Glomerular endothelial cell (primary cell): ENCODE results near the gene SAT2. TPM values are rescaled to one million over a fixed set of nuclear protein-coding genes. Genes with fewer than 3 reads are reported as not detected.
"Not testable (repeated sequence)": the region's sequence is repeated elsewhere in the genome, so short reads cannot be mapped to it uniquely, and the experiment has no call there.

Source experiments
- DNase-seq: peaks from one replicate; pipeline ENCODE4 v3.0.0-alpha.2; 2011; ENCODE audit warnings: low read depth, low spot score; ENCODE audit errors: extremely low read depth
- total RNA-seq: library from RNA; depleted of rRNA; stranded (reverse); fragments of >200 nt; gene quantifications from 2 replicates; pipeline ENCODE4 v1.2.3, GENCODE V29; 2015

The SAT2 gene
- total RNA-seq, 1 donor from 2014 or later, result 42.6 TPM

- no peak for DNase-seq
Observed at GRCh38 chr17:7636163-7636562, 8.5 kb upstream of the SAT2 start.

- DNase-seq, result no peak
Observed at GRCh38 chr17:7634384-7634783, 6.8 kb upstream of the SAT2 start.

- DNase-seq, result no peak
Observed at GRCh38 chr17:7633093-7633492, 5.5 kb upstream of the SAT2 start.

DNA sequence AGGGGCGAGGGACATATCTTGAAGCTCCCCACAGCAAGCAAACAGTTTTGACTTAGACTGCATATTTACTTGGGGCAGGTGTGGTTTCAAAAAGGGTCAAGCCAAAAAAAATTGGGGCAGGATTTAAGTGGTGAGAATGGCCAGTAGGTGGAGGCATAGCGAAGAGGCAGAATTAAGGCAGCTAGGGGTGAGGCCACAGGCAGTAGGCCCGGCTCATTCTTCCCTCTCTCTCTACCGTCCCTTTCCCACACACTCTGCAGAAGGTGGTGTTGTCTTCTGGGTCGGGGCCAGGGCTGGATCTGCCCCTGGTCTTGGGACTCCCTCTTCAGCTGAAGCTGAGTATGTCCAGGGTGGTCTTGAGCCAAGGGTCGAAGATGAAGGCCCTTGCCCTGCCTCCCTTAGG is 4.9 kb upstream of the SAT2 start:
- DNase-seq, result no peak

GRCh38 chr17:7631398-7632380 is 4.1 kb upstream of the SAT2 start:
- no peak for DNase-seq

DNA sequence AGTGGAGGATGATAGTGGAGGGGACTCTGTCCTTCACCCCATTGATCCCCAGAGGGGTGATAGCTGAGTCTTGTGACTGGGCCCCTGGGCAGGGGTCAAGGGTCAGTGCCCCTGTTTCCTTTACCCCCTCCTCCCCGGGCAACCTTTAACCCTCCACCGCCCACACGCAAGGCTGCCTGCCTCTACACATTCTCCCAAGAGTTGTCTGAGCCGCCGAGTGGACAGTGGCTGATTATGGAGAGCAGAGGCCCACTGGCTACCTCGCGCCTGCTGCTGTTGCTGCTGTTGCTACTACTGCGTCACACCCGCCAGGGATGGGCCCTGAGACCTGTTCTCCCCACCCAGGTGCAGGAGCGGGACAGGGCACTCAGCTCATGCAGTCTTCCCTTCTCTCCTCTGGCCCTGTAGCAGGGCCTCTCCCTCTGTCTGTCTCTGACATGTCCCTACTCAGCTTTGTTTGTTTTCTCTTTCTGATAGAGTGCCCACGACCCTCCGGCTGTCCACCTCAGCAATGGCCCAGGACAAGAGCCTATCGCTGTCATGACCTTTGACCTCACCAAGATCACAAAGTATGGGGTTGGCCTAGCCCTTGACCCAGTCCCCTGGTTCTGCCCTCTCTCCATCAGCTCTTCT is 2.4 kb upstream of the SAT2 start, which contains the start of gene SHBG:
SHBG (plus strand) TSS at position 197 of the 633 bp plus-strand sequence; CDS start at position 235, 38 bp downstream.
- no peak for DNase-seq

GRCh38 chr17:7626956-7627249 is 718 bp downstream of the SAT2 start:
- no peak for DNase-seq

DNA sequence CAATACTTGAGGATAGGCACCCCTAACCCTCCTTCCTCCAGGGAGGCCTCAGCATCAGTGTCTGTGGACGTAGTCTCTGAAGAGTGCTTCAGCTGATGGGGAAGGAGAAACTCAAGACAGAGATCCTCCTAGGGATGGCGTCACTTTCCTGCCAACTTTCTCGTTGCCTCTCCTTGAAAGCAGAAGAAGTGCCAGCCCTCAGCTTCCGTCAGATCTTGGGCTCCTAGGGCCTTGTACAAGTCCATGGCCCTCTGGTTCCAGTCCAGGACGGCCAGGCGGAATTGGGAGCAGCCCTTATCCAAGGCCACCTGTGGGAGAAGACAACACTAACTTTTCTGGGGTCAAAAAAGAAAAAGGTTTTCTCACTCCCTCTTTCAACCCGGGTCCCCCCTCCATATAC is 1.3 kb downstream of the SAT2 start:
- no peak for DNase-seq

DNA sequence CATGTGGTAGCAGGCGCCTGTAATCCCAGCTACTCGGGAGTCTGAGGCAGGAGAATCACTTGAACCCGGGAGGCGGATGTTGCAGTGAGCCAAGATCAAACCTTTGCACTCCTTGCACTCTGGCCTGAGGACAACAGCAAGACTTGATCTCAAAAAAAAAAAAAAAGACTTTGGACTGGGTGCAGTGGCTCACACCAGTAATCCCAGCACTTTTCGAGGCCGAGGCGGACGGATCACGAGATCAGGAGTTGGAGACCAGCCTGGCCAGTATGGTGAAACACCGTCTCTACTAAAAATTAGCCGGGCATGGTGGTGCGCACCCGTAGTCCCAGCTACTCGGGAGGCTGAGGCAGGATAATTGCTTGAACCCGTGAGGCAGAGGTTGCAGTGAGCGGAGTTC is 1.9 kb downstream of the SAT2 start:
- DNase-seq, result not testable (repeated sequence)

DNA sequence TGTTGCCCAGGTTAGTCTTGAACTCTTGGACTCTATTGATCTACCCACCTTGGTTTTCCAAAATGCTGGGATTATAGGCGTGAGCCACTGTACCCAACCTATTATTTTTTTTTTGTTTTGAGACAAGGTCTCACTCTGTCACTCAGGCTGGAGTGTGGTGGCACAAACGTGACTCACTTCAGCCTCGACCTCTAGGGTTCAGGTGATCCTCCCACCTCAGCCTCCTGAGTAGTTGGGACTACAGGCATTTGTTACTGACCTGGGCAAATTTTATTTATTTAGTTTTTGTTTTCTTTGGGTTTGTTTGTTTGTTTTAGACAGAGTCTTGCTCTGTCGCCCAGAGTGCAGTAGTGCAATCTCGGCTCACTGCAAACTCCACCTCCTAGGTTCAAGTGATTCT is 4.0 kb downstream of the SAT2 start:
- DNase-seq, result no peak

DNA sequence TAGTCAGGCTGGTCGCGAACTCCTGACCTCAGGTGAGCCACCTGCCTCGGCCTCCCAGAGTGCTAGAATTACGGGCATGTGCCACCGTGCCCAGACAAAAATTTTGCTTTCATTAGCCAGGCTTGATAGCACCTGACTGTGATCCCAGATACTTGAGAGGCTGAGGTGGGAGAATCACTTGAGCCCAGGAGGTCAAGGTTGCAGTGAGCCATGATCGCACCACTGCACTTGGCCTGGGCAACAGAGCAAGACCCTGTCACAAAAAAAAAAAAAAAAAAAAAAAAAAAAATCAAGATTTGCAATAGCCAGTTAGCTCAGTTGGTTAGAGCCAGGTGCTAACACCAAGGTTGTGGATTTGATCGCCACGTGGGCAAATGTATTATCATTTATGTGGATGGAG is 6.8 kb downstream of the SAT2 start:
- no peak for DNase-seq

DNA sequence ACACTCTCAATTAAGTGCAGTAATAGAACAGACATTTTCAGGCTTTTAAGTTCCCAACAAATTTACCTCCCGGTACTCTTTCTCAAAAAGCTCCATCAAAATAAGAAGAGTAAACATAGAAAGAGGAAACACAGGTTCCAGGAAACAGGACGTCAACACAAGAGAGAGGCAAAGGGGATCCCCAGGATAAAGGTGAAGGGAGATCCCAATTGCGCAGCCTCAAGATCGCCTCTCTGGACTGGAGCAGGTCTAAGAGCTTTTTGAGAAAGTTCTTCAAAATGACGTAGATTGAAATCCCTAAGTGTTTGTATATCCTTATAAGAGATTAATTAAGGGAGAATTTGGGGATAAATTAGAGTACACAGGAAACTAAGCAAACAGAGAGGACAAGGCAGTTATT is 9.0 kb downstream of the SAT2 start:
- DNase-seq, result no peak

- no peak for DNase-seq
Observed at GRCh38 chr17:7615265-7615747, 12.3 kb downstream of the SAT2 start.

DNA sequence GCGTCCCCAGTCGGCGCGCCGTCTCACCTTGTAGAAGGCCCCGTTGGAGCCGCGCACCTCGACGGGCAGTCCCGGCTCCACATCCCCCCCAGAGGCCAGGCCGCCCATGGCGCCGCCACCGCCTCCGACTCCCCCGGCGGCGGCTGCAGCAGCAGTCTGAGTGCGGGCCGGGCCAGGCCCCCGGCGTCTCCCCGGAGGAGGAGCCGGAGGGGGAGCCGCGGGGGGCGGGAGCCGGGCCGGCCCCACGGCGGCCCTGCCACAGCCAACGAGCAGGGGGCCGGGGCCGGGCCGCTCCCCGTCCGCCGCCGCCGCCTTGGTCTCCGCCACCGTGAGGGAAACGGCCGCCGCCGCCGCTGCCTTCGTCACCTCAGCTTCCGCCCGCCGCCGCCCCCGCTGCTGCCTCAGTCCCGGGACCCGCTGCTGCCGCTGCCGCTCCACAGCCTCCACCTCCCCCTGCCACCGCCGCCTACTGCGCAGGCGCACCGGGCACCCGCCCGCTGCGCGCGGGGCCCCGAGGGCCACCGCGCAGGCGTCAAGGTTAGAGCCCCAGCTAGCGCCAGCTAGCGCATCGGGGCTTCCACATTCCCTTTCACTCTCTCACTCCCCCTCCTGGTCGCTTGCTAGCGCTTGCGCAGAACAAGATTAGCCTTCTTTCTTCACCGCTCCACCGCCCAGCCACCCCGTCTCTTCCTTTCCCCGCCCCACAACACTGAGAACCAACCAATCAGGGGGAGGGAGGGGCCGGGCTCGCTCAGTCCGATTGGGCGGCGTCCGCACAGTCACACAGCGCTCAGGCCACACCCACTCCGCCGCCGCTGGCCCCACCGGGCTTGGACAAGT is 13.0 kb downstream of the SAT2 start, which contains the start of gene FXR2:
FXR2 (minus strand) TSS at position 473 of the 840 bp plus-strand sequence; CDS start at position 108, 365 bp downstream.
- peak; percentile 98 for DNase-seq

- no peak for DNase-seq
Observed at GRCh38 chr17:7613769-7614424, 13.7 kb downstream of the SAT2 start.

GRCh38 chr17:7612294-7612640 is 15.4 kb downstream of the SAT2 start:
- no peak for DNase-seq

DNA sequence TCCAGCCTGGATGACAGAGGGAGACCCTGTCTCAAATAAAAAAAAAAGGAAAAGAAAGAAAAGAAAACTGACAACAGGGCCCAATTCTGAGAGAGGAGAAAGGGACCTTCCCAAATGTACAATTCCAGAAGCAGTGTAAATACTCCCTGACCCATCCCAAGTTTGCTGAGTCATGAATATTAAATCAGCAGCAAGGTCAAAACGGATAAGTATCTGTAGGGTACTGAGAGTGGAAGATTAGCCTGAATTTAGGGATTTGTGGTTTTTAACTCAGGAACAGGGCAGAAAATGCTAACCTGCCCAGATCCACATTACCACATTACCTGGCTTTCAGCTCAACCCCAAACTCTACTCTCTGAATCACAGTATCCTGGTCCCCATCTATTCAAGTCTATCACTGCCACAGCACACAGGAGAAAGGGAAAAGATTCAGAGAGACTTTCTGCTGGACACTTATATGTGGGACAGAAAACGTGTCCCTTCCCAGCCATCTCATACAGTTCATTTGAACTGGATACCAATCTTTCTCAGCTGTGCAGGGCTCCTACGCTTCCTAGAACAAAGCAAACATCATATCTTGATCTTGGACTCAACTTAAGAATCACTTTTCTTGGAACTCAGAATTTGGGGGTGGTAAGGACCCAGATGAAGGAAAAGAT is 15.9 kb downstream of the SAT2 start:
- no peak for DNase-seq

- DNase-seq, result no peak
Observed at GRCh38 chr17:7610641-7611040, 17.0 kb downstream of the SAT2 start.

GRCh38 chr17:7606280-7606679 is 21.3 kb downstream of the SAT2 start:
- DNase-seq, result no peak

GRCh38 chr17:7597561-7597960 is 30.1 kb downstream of the SAT2 start:
- not testable (repeated sequence) for DNase-seq
